VCaP (cell line): ENCODE data around the gene DNM3.
"Not testable (repeated sequence)": the region's sequence is repeated elsewhere in the genome, so short reads cannot be mapped to it uniquely, and the experiment has no call there.

Experiments
- H3K27ac ChIP-seq: fragments of 450-650 bp; 2 replicates; pipeline ENCODE4 v1.5.1; 2017
- CTCF ChIP-seq: fragments of 450-650 bp; conservative IDR thresholded peaks from 2 replicates; pipeline ENCODE4 v1.5.1; 2017; ENCODE audit warnings: mild to moderate bottlenecking, moderate library complexity

The DNM3 gene

DNA sequence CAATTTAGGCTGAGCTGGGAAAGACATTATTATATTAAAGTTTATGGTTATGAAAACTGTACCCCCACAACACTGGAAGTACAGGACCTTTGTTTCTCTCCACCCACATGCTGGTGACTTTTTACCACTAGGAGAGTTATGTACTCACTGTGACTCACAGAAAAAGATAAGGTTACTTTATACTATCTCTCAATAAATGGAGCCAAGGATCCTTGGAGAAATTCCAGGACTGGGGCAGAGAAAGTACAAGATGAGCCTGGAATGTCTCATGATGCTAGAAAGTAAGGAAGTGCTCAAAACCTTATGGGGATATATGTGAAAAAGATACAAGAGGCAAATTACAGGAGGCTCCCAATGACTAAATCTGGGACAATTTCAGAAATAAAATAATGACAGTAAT is 515.3 kb downstream of the DNM3 start:
- TF ChIP-seq CTCF: no peak
- peak overlapping the region; percentile 77 for H3K27ac ChIP-seq

DNA sequence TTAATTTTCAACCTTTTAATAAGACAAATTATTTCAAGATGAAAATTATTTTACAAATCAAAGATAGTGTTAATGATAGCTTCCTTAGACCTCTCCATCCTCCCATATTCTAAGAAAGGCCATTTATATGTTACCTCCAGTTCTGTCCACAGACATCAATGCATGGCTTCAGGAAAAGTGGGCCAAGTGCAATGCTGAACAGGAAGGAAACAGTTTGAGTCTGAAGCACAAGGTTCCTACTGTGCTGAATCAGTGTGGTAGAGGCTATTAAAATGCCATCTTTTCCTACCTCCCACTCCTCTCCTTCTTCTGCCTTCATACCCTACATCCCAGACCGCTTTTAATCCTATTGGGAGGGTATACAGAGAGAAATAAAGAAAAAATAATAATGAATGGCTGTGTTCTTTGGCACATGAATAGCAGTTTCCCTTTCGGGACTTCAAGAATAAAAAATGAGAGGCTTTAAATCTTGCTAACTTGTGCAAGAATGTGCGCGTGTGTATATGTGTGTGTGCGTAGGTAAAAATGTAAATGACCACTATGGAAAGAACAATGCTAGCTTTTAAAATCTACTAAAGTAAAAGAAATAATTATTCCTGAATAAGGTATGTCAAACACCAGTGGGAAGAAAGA is 516.6 kb downstream of the DNM3 start:
- peak overlapping the region; percentile 77 for H3K27ac ChIP-seq
- no peak for TF ChIP-seq CTCF

GRCh38 chr1:172359491-172359999 is 518.2 kb downstream of the DNM3 start:
- peak overlapping the region; percentile 77 for H3K27ac ChIP-seq

GRCh38 chr1:172360511-172360910 is 519.2 kb downstream of the DNM3 start:
- no peak for TF ChIP-seq CTCF
- peak overlapping the region; percentile 77 for H3K27ac ChIP-seq

More at GRCh38 chr1:172359491-172359999, 518.2 kb downstream of the DNM3 start:
- TF ChIP-seq CTCF: no peak

DNA sequence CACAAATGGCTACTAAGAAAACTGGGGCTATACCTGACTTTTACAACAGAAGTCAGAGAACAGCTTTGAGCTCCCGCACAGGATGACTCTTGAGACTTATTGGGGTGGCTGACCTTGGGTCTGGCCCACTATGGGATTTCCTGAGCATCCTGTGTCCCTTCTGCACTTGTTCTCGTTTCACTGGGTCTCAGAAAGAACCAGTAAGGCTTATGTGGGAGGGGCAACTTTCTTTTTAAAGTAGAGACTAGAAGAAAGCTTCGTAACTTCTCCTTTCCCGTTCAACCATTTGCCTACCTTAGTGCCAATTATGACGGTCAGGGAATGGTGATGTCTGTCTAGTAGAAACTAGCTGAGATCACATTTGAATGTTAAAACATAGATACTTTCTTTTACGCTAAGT is 519.7 kb downstream of the DNM3 start:
- no peak for TF ChIP-seq CTCF
- peak overlapping the region; percentile 77 for H3K27ac ChIP-seq

DNA sequence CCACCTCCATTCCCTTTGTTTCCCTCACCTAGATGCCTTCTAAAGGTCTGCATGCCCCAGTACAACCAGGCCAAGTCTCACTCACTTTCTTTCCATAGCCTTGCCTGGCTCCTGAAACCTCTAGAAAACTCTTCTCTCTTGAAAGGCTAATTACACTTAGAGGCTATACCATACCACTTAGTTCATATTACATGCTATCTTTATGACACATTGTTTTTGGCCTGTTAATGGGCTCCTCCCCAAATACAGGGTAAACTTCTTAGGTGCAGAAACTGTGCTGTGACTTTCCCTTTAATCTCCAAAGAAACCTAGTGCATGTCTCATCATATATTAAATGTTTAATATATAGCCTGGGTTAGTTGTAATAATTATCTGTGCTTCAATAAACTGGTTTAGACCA is 522.6 kb downstream of the DNM3 start:
- TF ChIP-seq CTCF: no peak
- no peak overlapping the region for H3K27ac ChIP-seq

GRCh38 chr1:172371646-172372045 is 530.3 kb downstream of the DNM3 start:
- not testable (repeated sequence) for H3K27ac ChIP-seq

- H3K27ac ChIP-seq: no peak overlapping the region
Observed at GRCh38 chr1:172373864-172374263, 532.6 kb downstream of the DNM3 start.

More at GRCh38 chr1:172373864-172374263, 532.6 kb downstream of the DNM3 start:
- TF ChIP-seq CTCF: no peak
